Erythroblast (primary cell): ENCODE results near the gene RBP7.

Experiments
- GATA1 ChIP-seq: IDR thresholded peaks from 2 replicates; pipeline ENCODE4 v1.6.1; 2011; ENCODE audit warnings: low read depth, mild to moderate bottlenecking, control low read depth, low read length, moderate library complexity
- POLR2A ChIP-seq: IDR thresholded peaks from 2 replicates; pipeline ENCODE4 v1.6.1; 2011; ENCODE audit warnings: mild to moderate bottlenecking, low read length

- TF ChIP-seq POLR2A (no peak), GATA1 (no peak)
Measured at GRCh38 chr1:9984253-9984652, 12.8 kb upstream of the RBP7 start.
